ENCODE results near the gene NUTM1.
"Not testable (repeated sequence)": the region's sequence is repeated elsewhere in the genome, so short reads cannot be mapped to it uniquely, and the experiment has no call there.

The NUTM1 gene

DNA sequence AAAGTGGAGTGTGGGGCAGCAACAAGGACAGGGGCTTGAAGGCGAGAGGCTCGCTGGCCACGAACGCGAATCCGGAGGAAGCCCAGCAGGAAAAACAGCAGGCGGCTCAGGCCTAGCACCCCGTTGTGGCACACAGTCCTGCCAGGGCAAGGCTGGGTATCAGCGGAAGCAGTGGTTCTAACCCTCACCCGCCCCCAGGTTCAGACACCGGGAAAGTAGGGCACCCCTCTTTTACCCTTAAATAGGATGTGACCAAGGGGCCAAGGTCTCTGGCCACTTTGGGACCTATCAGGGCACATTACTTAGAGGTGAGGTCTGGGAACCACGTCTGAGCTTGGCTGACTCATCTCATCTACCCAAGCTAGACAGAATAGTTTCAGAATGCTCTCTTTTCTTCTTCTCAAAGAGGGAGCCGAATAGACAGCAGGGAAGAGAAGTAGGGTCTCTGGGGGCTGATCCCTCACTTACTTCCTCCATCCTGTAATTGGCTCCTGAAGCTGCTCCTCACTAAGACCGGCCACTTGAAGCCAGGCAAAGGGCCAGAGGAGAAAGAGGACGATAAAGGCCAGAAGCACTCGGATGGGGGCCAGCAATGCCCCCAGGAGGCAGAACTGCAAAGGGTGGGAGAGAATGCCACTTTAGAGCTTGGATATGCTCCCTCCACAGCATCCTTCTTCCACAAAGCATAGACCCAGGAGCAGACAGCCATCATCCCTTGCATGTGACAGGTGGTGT is 22.1 kb downstream of the NUTM1 start:
- no peak for DNase-seq

DNA sequence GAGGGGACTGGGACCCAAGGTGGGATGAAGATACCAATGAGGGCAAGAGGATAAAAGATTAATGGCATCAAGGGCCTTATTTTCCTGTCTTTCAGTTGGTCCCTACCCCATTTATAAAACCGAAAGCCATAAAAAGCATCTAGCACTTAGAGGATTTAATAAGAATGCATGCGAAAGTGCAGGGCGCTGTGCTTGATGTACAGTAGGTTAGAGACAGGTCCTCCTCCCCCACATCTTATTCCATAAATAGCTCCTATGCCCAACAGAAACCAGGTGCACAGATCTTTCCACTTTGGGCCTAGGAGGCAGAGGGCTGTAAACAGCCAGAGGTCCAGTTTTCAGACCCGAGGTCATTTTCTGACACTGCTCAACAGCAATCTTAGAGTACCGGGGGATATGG is 22.7 kb downstream of the NUTM1 start:
- DNase-seq, result no peak

DNA sequence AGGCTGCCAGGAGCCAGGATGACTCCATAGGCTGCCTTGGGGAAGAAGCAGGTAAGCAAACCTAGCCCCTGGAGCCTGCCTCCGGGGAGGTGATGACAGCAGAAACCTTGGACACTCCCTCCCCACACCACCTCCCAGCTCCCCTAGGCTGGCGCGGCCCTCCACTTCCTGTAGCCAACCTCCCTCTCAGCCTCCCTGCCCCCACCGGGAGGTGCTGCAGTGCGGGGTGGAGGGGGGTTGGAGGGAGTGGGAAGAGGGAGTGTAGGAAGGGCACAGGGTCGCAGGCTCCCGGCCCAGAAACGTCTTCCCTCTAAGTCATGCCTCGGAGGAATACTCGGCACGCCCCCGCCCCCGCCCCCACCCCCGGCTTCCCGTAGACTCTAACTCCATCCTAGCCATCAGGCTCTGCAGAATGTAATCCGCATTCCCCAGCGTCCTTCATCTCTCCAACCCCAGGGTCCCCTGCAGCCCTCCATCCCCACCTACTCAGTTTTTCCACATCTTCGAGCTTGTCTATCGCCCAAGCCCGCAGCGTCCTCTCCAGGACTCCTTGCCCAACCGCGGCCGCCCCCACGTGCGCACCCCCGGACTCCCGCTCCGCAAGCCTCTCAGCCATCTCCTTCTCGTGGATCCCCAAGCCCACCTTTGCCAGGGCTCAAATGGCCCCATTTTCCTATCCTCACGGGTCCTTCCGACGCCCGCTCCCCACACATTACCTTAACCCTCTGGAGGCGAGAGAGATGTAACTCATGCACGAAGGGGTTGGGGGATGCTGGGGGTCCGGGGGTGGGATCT is 23.4 kb downstream of the NUTM1 start:
- DNase-seq, result peak; percentile 79

DNA sequence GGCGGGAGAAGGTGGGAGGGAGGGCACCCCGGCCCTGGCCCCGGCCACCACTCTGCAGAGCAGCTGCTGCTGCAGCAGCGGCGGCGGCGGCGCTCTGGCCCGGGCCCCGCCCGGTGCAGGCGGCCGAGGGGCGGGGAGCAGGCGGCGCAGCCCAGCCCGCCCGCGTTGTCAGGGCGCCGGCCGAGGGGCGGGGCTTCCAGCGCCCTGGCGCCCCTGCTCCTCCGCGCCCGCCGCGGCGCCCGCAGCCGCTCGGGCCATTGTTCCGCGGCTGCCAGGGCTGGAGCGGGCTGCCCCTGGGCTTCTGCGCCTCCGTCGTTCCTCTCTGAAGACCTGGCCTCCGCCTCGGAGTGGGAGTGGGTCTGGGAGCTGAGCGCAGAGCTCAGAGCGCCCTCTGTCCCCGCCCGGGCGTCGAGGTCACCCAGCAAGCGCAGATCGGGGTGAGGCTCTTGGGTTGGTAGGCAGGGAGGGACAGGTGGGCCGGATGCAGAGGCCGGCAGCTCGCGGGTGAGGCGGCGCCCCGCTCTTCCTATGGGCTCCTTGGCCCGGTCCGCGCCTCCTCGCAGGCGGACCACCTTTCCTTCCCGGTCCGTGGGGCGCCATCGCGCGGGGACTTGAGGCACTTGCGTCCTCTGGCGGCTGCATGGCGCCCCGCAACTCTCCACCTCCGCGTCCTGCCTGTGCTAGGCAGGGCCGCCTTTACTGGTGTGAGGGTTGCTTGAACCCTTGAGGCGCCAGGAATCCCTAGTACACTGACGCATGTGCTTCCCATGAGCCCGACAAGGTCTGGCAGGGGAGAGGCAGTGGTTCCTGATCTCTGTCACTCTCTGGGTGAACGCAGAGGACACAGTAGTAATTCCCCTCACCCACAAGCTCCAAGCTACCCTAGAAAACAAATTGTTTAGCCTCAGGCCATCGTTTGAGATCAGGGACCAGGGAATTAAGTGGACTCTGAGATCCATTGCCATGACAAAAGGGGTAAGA is 24.3 kb downstream of the NUTM1 start, which contains the start of gene LPCAT4:
TSS of gene LPCAT4 (minus strand) at position 96 of the 981 bp plus-strand sequence. CDS start 96 bp downstream, outside the sequence.
- peak; percentile 92 for DNase-seq

DNA sequence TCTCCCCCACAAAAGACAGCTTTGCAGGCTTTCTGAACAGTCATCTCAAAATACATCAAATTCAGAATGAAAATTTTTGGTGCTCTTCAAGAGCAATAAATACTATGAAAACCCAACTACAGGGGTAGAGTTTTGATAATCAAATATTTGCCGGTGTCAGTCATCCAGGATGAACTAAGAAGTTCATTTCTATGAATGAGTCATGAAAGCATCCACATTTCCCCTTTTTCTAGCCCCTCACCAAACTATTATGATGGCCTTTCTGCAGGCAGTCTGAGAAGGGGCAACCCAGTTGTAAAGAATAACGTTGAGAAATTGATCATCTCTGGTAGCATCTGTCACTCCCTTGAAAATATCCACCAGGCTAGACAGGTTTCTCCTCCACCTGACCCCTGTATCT is 27.0 kb downstream of the NUTM1 start:
- DNase-seq, result no peak

DNA sequence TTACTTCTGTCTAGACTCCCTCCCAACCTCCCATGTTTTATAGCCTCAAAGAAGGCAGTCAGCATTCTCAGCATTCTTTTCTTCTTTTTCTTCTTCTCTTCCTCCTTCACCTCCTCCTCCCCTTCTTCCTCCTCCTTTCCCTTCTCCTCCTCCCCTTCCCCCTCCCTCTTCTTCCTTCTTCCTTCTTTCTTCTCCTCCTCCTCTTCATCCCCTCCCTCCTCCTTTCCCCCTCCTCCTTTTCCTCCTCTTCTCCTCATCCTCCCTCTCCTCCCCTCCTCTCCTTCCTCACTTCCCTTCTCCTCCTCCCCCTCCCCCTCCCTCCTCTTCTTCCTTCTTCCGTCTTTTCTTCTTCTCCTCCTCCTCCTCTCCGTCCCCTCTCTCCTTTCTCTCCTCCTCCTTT is 27.5 kb downstream of the NUTM1 start:
- DNase-seq, result no peak

DNA sequence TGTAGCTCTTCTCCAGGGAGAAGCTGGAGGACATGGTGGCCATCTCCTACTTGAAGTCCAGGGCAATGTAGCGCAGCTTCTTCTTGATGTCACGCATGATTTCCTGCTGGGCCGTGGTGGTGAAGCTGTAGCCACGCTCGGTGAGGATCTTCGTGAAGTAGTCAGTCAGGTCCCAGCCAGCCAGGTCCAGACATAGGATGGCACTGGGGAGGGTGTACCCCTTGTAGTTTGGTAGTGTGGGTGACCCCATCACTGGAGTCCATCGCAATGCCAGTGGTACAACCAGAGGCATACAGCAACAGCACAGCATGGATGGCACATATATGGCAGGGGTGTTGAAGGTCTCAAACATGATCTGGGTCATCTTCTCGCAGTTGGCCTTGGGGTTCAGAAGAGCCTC is 30.8 kb downstream of the NUTM1 start:
- no peak for DNase-seq

DNA sequence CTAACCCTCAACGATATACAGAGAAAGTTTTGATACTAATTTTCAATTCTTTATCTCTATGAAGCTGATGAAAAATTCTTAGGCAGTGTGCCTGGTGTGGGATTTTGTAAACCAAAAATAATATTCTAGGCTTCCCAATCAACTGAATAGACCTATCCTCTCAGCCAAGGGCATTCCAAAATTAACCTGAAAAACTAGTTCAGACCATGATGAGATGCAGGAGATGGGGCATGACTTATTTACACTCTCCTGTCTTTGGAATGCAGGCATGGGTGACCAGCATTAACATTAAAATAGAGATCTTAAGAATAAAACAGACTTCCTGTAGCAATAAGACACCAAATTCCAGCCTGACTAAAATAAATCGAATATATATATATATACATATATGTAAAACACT is 31.7 kb downstream of the NUTM1 start:
- DNase-seq, result no peak

DNA sequence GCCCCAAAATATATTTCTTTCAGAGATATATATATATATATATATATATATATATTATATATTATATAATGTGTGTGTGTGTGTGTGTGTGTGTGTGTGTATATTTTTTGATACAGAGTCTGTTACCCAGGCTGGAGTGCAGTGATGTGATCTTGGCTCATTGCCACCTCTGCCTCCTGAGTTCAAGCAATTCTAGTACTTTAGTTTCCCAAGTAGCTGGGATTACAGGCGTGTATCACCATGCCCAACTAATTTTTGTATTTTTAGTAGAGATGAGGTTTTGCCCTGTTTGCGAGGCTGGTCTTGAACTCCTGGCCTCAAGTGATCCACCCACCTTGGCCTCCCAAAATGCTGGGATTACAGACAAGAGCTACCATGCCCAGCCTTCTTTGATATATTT is 32.4 kb downstream of the NUTM1 start:
- not testable (repeated sequence) for DNase-seq

DNA sequence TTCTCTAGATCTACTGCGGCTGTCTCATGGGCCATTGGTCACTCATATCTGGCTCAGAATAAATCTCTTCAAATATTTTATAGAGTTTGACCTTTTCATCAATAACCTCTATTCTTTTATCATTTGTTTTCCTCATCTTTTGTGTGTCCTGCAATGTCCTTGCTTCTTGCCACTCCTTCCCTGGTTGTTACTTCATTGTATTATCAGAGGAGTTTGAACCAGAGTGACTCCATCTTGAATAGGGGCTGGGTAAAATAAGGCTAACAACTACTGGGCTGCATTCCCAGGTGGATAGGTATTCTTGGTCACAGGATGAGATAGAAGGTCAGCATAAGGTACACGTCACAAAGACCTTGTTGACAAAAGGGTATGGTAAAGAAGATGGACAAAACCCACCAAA is 33.7 kb downstream of the NUTM1 start:
- DNase-seq, result no peak

DNA sequence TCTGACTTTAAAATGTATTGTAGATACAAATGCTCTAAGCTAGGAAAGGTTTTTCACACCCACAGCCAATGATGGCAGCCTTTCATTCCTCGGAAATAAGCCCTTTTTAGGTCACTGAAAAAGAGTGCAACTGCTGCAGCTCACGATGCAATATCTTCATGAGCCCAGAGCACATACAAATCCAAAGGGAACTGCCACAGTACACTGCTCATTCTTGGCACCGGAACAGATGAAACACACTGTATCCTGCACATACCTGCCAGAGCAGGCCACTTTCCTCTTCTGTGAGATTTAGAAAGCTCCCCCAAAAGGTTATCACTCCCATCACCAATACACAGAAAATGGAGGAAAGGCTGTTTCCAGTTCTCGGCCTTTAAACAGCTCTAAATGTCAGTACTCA is 37.4 kb downstream of the NUTM1 start:
- not testable (repeated sequence) for DNase-seq

DNA sequence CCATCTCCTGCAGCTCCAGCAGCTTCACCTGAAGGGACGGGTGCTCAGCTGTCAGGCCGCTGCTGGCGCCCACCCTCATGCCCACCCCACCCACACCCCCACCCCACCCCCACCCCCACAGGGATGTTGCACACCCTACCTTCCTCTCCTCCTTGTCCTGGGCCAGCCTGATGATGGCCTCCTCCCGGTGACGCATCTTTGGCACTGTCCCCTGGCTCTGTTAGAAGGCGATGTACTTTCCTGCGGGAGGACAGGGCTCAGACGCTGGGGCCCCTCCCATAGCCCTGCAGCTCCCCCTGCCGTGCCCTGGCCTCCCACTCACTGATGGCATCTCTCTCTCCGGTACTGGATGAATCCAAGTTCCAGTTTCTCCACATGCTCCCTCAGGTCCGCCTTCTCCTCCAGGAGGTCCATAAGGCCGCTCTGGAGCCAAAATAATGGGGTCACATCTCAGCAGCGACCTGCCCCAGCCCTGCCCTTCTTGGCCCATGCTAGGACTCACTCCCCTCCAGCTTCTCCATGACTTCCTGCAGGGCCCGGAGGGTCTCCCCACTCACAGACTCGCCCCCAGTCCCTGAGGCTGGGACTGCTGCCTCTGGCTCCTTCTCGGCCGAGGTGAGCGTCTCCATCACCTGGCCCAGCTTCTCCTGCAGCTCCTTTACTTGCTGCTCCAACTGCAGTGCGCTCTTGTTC is 38.9 kb downstream of the NUTM1 start:
- DNase-seq, result not testable (repeated sequence)

DNA sequence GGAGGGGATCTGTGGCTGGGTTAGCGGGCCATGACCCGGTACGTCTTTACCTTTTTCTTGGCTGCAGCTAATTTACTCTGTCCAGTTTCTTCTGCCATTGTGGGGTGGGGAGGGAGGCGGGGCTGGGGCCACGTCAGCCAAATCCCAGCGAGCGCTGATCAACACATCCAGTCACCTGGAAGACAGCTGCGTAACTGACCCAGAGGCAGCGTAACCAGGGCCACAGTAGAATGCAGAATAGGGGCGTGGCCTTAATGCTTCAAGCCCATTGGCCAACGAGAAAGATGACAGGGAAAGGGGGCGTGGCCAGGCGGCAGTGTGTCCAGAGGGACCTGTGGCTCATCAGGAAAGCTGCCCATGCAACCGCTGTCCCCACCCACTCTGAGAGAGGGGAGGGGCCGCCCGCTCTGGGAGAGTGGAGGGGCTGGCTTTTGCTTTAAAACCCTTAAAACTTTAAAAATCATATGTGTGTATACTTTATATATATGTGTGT is 46.5 kb downstream of the NUTM1 start:
- not testable (repeated sequence) for DNase-seq

DNA sequence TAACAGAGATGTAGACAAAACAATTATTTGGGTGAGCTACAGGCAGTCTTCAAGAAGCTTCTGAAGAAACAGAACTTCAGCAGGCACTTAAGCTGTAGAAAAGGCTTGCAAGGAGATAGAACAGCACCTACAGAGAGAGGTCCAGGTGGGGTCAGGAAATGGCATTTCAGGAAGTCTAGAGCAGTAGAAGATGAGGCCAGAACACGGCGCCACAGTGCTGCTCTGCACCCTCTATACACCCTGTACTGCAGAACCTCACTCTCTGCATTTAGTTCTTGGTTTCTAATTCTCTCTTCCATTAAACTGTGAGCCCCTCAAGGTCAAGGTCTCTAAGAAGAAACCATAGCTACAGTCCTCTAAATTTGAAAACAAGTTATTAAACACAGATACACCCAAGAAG is 49.9 kb downstream of the NUTM1 start:
- not testable (repeated sequence) for DNase-seq

DNA sequence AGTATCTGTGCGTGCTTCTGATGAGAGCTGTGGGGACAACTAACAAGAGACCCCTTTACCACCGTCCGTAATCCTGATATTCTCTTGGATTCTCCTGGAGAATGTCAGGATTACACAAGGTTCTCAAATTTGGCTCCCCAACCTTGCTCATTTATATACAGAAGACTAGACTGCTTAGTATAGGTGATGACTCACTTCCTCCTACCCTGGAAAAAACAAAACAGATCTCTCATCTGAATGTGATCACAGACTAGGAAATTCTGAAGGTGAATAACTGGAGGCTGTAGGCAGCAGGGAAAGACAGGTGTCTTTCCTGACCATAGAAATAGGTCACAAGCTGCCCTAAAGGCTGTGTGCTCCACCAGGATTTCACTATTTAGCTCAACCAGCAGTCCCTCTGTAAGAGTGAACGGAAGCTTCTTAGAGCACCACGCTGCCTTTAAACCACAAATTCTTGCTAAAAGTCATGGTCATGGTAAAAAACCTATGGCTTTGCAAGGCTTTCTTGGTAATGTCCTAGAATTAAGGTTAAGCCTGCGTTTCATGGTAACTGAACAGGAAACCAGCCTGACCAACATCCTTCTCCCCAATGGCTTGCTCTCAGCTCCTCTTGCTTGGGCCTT is 54.6 kb downstream of the NUTM1 start:
- DNase-seq, result not testable (repeated sequence)

DNA sequence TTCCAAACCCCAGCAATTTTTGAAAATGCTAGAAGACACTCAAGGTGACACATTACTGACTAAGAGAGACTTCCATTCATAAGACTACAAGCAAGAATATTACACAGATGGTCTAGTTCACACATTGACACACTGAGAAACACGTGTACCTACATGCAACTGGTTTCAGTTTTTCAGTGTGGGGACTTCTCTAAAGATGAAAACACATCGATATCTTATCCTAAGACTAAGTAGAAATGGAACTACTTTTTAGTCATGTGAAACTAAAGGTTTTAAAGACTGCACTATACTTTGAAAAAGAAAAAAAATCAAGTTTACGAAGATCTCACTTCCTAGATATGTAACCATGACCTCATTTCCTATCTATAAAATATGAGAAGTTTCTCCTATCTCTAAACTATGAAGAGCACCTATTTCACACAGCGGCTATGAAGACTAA is 60.1 kb downstream of the NUTM1 start:
- not testable (repeated sequence) for DNase-seq

DNA sequence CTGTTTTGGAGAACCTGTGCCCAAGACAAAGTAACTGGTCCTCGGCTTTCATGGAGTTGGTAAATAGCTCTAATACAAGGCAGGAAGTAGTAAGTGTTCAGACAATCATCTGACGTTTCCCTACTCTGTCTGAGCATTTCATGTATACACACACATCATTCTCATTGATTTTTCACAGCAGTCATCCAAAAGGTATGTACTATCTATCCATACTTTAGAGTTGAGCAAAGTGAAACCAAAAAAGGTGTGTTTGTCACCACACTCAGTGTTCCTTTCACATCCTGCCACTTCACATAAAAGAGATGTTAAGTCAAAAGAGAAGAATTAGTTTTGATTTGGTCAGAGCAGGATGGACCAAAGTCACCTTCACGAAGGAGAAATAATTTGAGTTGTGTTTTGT is 60.8 kb downstream of the NUTM1 start:
- DNase-seq, result not testable (repeated sequence)

Data from activated CD8-positive, alpha-beta memory T cell treated with anti-CD3 and anti-CD28 coated beads, Interleukin-2, amount 50 U/mL, for 48 hours (primary cell).